NOMO-1 (cell line): ENCODE measurements around the gene TBX1.

ENCODE experiments used
- DNase-seq, 2 experiments: peaks; one replicate each; lab custom pipeline; 2025; ENCODE audit not compliant: unreplicated experiment in 2 of 2; lab: John Stamatoyannopoulos, UW

The TBX1 gene

GRCh38 chr22:19751497-19752245 is 8.9 kb upstream of the TBX1 start:
- no peak for DNase-seq

- DNase-seq, result no peak
Measured at GRCh38 chr22:19753090-19753842, 7.3 kb upstream of the TBX1 start.

GRCh38 chr22:19753996-19754700 is 6.4 kb upstream of the TBX1 start:
- no peak for DNase-seq

- no peak for DNase-seq
Measured at GRCh38 chr22:19754701-19755144, 5.9 kb upstream of the TBX1 start.

- DNase-seq, result no peak
Measured at GRCh38 chr22:19755145-19755710, 5.3 kb upstream of the TBX1 start.

GRCh38 chr22:19755722-19756287 is 4.8 kb upstream of the TBX1 start:
- peak in 1 of 2 experiments; percentile 16 for DNase-seq

GRCh38 chr22:19756288-19757128 is 4.1 kb upstream of the TBX1 start:
- peak in 1 of 2 experiments; percentile 29 for DNase-seq

- DNase-seq, result peak; percentile 54 to 65
Measured at GRCh38 chr22:19757140-19757984, 3.2 kb upstream of the TBX1 start.

- DNase-seq, result no peak
Measured at GRCh38 chr22:19757985-19758895, 2.3 kb upstream of the TBX1 start.

GRCh38 chr22:19758896-19759426 is 1.6 kb upstream of the TBX1 start:
- DNase-seq, result no peak

GRCh38 chr22:19759427-19760057 is 1.0 kb upstream of the TBX1 start:
- DNase-seq, result no peak

GRCh38 chr22:19760951-19761724 is 560 bp downstream of the TBX1 start:
- DNase-seq, result no peak

- no peak for DNase-seq
Measured at GRCh38 chr22:19761725-19762567, 1.4 kb downstream of the TBX1 start.

- no peak for DNase-seq
Measured at GRCh38 chr22:19762568-19763457, 2.2 kb downstream of the TBX1 start.
